HEK293T (cell line): ENCODE data around the gene PYGM.

ENCODE experiments used
- BHLHE40 ChIP-seq: fragments of 450-650 bp; IDR thresholded peaks from 2 replicates; pipeline ENCODE4 v1.6.1; 2016; ENCODE audit warnings: mild to moderate bottlenecking, moderate library complexity, borderline replicate concordance
- ELF4 ChIP-seq: fragments of 450-650 bp; IDR thresholded peaks from 2 replicates; pipeline ENCODE4 v1.6.1; 2017; ENCODE audit warnings: antibody characterized with exemption
- FOXA1 ChIP-seq: fragments of 450-650 bp; IDR thresholded peaks from 2 replicates; pipeline ENCODE4 v1.6.1; 2016; ENCODE audit warnings: mild to moderate bottlenecking
- L3MBTL2 ChIP-seq: fragments of 450-650 bp; conservative IDR thresholded peaks from 2 replicates; pipeline ENCODE4 v1.6.1; 2016; ENCODE audit warnings: mild to moderate bottlenecking
- PKNOX1 ChIP-seq: fragments of 450-650 bp; IDR thresholded peaks from 2 replicates; pipeline ENCODE4 v1.6.1; 2016

DNA sequence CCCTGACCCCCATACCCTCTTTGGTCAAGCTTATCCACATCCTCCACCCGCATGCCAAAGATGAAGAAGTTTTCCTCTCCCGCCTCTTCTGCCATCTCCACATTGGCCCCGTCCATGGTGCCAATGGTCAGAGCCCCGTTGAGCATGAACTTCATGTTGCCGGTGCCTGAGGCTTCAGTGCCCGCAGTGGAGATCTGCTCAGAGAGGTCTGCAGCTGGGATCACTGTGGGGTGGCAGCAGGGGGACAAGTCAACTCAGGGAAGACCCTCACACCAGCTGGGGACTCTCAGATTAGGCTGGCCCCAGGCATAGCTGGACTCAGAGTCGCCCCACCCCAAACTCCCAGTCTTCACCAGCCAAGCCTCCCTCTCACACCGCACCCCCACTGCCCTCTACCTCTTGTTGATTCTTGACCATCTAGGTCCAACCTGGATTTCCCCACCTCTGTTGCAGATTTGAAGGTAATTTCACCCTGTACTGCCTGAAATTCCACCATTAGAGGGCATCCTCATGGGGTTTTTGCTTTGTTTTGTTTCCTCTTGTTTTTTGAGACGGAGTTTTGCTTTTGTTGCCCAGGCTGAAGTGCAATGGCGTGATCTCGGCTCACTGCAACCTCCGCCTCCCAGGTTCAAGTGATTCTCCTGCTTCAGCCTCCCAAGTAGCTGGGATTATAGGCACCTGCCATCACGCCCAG lies 9.3 kb downstream of the PYGM start:
- TF ChIP-seq BHLHE40 = no peak
- TF ChIP-seq ELF4 = no peak
- no peak for TF ChIP-seq FOXA1
- TF ChIP-seq PKNOX1 = no peak
- TF ChIP-seq L3MBTL2 = no peak
